Measurements from ENCODE around the gene PDS5A.
"Not testable (repeated sequence)": the region's sequence is repeated elsewhere in the genome, so short reads cannot be mapped to it uniquely, and the experiment has no call there.

The PDS5A gene

GRCh38 chr4:39931441-39931901 is 46.2 kb downstream of the PDS5A start:
- Histone ChIP-seq H3K27me3 (replicated peaks; ENCODE audit: control insufficient read depth, insufficient read depth, low read length) (no peaks in the 10 kb centered on the region), H3K9ac (ENCODE audit: low read length) (no peak overlapping the region), H3K4me3 (ENCODE audit: low read length) (no peak overlapping the region), H3K36me3 (ENCODE audit: control insufficient read depth, insufficient read depth, low read length, severe bottlenecking) (peaks cover 14% of the 10 kb centered on the region), H3K9me3 (ENCODE audit: control insufficient read depth, low read length) (no peaks in the 10 kb centered on the region), H3K4me1 (ENCODE audit: control insufficient read depth, insufficient read depth, low read length) (peaks cover 28% of the 10 kb centered on the region)
- DNase-seq (ENCODE audit: low read depth), result no peak

GRCh38 chr4:39928538-39928937 is 49.2 kb downstream of the PDS5A start:
- no peak overlapping the region for H3K9ac ChIP-seq (ENCODE audit: low read length)
- no peaks in the 10 kb centered on the region for H3K27me3 ChIP-seq (replicated peaks; ENCODE audit: control insufficient read depth, insufficient read depth, low read length)
- H3K4me3 ChIP-seq (ENCODE audit: low read length), result no peak overlapping the region
- H3K36me3 ChIP-seq (ENCODE audit: control insufficient read depth, insufficient read depth, low read length, severe bottlenecking), result peaks cover 37% of the 10 kb centered on the region
- H3K4me1 ChIP-seq (ENCODE audit: control insufficient read depth, insufficient read depth, low read length), result peaks cover 13% of the 10 kb centered on the region
- no peak for DNase-seq (ENCODE audit: low read depth)
- no peaks in the 10 kb centered on the region for H3K9me3 ChIP-seq (ENCODE audit: control insufficient read depth, low read length)

DNA sequence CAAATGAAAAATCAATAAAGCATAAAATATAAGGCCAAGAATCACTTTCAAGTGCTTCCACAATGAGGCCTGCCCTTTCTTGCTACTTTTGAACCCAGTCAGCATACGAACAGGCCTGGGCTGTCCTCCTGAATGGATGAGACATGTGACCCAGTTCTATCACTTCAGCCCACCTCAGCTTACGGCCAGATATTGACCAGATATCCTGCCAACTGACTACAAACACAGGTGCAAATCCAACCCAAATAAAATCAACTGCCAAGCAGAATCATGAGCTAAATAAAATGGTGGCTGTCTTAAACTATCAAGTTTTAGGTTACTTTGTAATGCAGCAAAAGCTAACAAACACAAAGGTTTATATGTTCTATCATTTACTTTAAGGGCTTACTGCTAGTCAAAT is 53.7 kb downstream of the PDS5A start:
- Histone ChIP-seq H3K4me1 (ENCODE audit: control insufficient read depth, insufficient read depth, low read length) (peaks cover 7% of the 10 kb centered on the region), H3K27me3 (replicated peaks; ENCODE audit: control insufficient read depth, insufficient read depth, low read length) (no peaks in the 10 kb centered on the region), H3K36me3 (ENCODE audit: control insufficient read depth, insufficient read depth, low read length, severe bottlenecking) (peaks cover 59% of the 10 kb centered on the region)

GRCh38 chr4:39922399-39922798 is 55.3 kb downstream of the PDS5A start:
- Histone ChIP-seq H3K4me1 (ENCODE audit: control insufficient read depth, insufficient read depth, low read length) (peaks cover 4% of the 10 kb centered on the region), H3K4me3 (ENCODE audit: low read length) (no peak overlapping the region), H3K27me3 (replicated peaks; ENCODE audit: control insufficient read depth, insufficient read depth, low read length) (no peaks in the 10 kb centered on the region), H3K9me3 (ENCODE audit: control insufficient read depth, low read length) (no peaks in the 10 kb centered on the region), H3K36me3 (ENCODE audit: control insufficient read depth, insufficient read depth, low read length, severe bottlenecking) (peaks cover 67% of the 10 kb centered on the region), H3K9ac (ENCODE audit: low read length) (no peak overlapping the region)
- DNase-seq (ENCODE audit: low read depth), result no peak

More for the DNA sequence above, 53.7 kb downstream of the PDS5A start:
- no peak for DNase-seq (ENCODE audit: low read depth)
- H3K9ac ChIP-seq (ENCODE audit: low read length), result no peak overlapping the region
- no peak overlapping the region for H3K4me3 ChIP-seq (ENCODE audit: low read length)
- no peaks in the 10 kb centered on the region for H3K9me3 ChIP-seq (ENCODE audit: control insufficient read depth, low read length)

GRCh38 chr4:39913471-39913870 is 64.2 kb downstream of the PDS5A start:
- no peak for DNase-seq (ENCODE audit: low read depth)
- H3K9ac ChIP-seq (ENCODE audit: low read length), result no peak overlapping the region
- H3K4me1 ChIP-seq (ENCODE audit: control insufficient read depth, insufficient read depth, low read length), result peaks cover 7% of the 10 kb centered on the region
- no peak overlapping the region for H3K4me3 ChIP-seq (ENCODE audit: low read length)
- H3K9me3 ChIP-seq (ENCODE audit: control insufficient read depth, low read length), result no peaks in the 10 kb centered on the region
- H3K36me3 ChIP-seq (ENCODE audit: control insufficient read depth, insufficient read depth, low read length, severe bottlenecking), result peaks cover 78% of the 10 kb centered on the region
- no peaks in the 10 kb centered on the region for H3K27me3 ChIP-seq (replicated peaks; ENCODE audit: control insufficient read depth, insufficient read depth, low read length)

- Histone ChIP-seq H3K27me3 (replicated peaks; ENCODE audit: control insufficient read depth, insufficient read depth, low read length) (no peaks in the 10 kb centered on the region), H3K36me3 (ENCODE audit: control insufficient read depth, insufficient read depth, low read length, severe bottlenecking) (peaks cover 62% of the 10 kb centered on the region), H3K4me3 (ENCODE audit: low read length) (no peak overlapping the region), H3K4me1 (ENCODE audit: control insufficient read depth, insufficient read depth, low read length) (peaks cover 7% of the 10 kb centered on the region), H3K9ac (ENCODE audit: low read length) (no peak overlapping the region), H3K9me3 (ENCODE audit: control insufficient read depth, low read length) (no peaks in the 10 kb centered on the region)
- no peak for DNase-seq (ENCODE audit: low read depth)
These were observed 67.6 kb downstream of the PDS5A start for GRCh38 chr4:39910064-39910463.

DNA sequence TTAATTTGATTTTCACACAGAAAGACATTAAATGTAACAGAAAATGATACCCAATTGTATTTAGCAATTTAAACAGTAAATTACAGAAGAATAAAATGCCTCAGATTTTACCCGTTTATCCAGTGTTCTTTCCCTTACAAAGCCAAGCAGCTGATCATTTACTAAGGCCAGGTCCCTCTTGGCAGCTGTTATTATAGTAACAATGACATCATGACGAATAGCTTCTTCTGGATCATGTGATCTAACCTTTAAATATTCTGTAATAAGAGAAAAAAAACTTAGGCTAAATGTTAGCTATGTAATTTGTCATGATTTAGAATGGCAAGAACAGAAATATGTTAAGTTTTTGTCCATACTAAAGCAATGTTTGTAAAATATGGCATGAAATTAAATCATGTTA is 69.4 kb downstream of the PDS5A start:
- DNase-seq (ENCODE audit: low read depth), result no peak
- Histone ChIP-seq H3K9ac (ENCODE audit: low read length) (no peak overlapping the region), H3K4me1 (ENCODE audit: control insufficient read depth, insufficient read depth, low read length) (peaks cover under 1% of the 10 kb centered on the region), H3K4me3 (ENCODE audit: low read length) (no peak overlapping the region), H3K36me3 (ENCODE audit: control insufficient read depth, insufficient read depth, low read length, severe bottlenecking) (peaks cover 63% of the 10 kb centered on the region), H3K9me3 (ENCODE audit: control insufficient read depth, low read length) (no peaks in the 10 kb centered on the region), H3K27me3 (replicated peaks; ENCODE audit: control insufficient read depth, insufficient read depth, low read length) (no peaks in the 10 kb centered on the region)

GRCh38 chr4:39905656-39906055 is 72.1 kb downstream of the PDS5A start:
- Histone ChIP-seq H3K9ac (ENCODE audit: low read length) (no peak overlapping the region), H3K4me1 (ENCODE audit: control insufficient read depth, insufficient read depth, low read length) (no peaks in the 10 kb centered on the region), H3K9me3 (ENCODE audit: control insufficient read depth, low read length) (no peaks in the 10 kb centered on the region), H3K36me3 (ENCODE audit: control insufficient read depth, insufficient read depth, low read length, severe bottlenecking) (peaks cover 66% of the 10 kb centered on the region), H3K4me3 (ENCODE audit: low read length) (no peak overlapping the region), H3K27me3 (replicated peaks; ENCODE audit: control insufficient read depth, insufficient read depth, low read length) (no peaks in the 10 kb centered on the region)
- no peak for DNase-seq (ENCODE audit: low read depth)

GRCh38 chr4:39905019-39905418 is 72.7 kb downstream of the PDS5A start:
- H3K4me3 ChIP-seq (ENCODE audit: low read length); H3K9ac ChIP-seq (ENCODE audit: low read length); H3K27me3 ChIP-seq (replicated peaks; ENCODE audit: control insufficient read depth, insufficient read depth, low read length); H3K4me1 ChIP-seq (ENCODE audit: control insufficient read depth, insufficient read depth, low read length); H3K9me3 ChIP-seq (ENCODE audit: control insufficient read depth, low read length); DNase-seq (ENCODE audit: low read depth): not testable (repeated sequence)
- H3K36me3 ChIP-seq (ENCODE audit: control insufficient read depth, insufficient read depth, low read length, severe bottlenecking), result peaks cover 66% of the 10 kb centered on the region

DNA sequence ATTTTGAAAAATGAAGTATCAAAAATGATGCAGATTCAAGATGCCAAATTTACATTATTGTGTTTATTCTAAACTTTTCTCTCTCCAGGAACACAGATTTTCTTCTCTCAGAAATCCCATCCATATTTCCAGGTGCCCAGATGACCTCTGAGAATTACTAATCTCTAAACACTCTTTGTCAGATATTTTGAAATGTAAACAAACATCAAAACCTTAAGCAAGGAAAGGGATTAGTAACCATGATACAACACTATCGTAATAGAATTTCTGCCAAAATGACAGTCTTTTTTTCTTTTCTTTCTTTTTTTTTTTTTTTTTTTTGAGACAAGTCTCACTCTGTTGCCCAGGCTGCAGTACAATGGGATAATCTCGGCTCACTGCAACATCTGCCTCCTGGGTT is 76.7 kb downstream of the PDS5A start:
- H3K27me3 ChIP-seq (replicated peaks; ENCODE audit: control insufficient read depth, insufficient read depth, low read length), result no peaks in the 10 kb centered on the region
- H3K9ac ChIP-seq (ENCODE audit: low read length), result no peak overlapping the region
- no peak for DNase-seq (ENCODE audit: low read depth)
- H3K4me3 ChIP-seq (ENCODE audit: low read length), result no peak overlapping the region
- no peaks in the 10 kb centered on the region for H3K9me3 ChIP-seq (ENCODE audit: control insufficient read depth, low read length)
- no peaks in the 10 kb centered on the region for H3K4me1 ChIP-seq (ENCODE audit: control insufficient read depth, insufficient read depth, low read length)
- peaks cover 81% of the 10 kb centered on the region for H3K36me3 ChIP-seq (ENCODE audit: control insufficient read depth, insufficient read depth, low read length, severe bottlenecking)

DNA sequence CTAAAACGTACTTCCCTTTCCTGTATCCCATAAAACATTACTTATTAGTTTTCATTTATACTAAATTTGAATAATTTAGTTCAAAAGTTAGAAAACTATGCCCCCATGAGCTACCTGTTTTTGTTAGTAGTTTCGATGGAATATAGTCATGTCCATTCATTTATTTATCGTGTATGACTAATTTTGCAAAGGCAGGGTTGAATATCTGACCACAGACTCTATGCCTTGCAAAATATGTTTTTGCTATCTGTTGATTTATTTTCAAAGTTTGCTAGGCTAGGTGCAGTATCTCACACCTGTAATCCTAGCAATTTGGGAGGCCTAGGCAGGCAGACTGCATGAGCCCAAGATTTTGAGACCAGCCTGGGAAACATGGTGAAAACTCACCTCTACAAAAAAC is 78.4 kb downstream of the PDS5A start:
- no peaks in the 10 kb centered on the region for H3K9me3 ChIP-seq (ENCODE audit: control insufficient read depth, low read length)
- H3K4me1 ChIP-seq (ENCODE audit: control insufficient read depth, insufficient read depth, low read length), result no peaks in the 10 kb centered on the region
- no peaks in the 10 kb centered on the region for H3K27me3 ChIP-seq (replicated peaks; ENCODE audit: control insufficient read depth, insufficient read depth, low read length)
- H3K9ac ChIP-seq (ENCODE audit: low read length), result no peak overlapping the region
- peaks cover 97% of the 10 kb centered on the region for H3K36me3 ChIP-seq (ENCODE audit: control insufficient read depth, insufficient read depth, low read length, severe bottlenecking)
- DNase-seq (ENCODE audit: low read depth), result no peak
- H3K4me3 ChIP-seq (ENCODE audit: low read length), result no peak overlapping the region

- Histone ChIP-seq H3K9me3 (ENCODE audit: control insufficient read depth, low read length) (no peaks in the 10 kb centered on the region), H3K9ac (ENCODE audit: low read length) (no peak overlapping the region), H3K4me3 (ENCODE audit: low read length) (no peak overlapping the region), H3K36me3 (ENCODE audit: control insufficient read depth, insufficient read depth, low read length, severe bottlenecking) (peaks cover 98% of the 10 kb centered on the region), H3K27me3 (replicated peaks; ENCODE audit: control insufficient read depth, insufficient read depth, low read length) (no peaks in the 10 kb centered on the region), H3K4me1 (ENCODE audit: control insufficient read depth, insufficient read depth, low read length) (no peaks in the 10 kb centered on the region)
- no peak for DNase-seq (ENCODE audit: low read depth)
These were observed 79.7 kb downstream of the PDS5A start for GRCh38 chr4:39898015-39898414.

Data from adipocyte (in vitro differentiated cells).